Measurements from ENCODE around the gene CLDND1. TPM values are rescaled to one million over a fixed set of nuclear protein-coding genes. Genes with fewer than 3 reads are reported as not detected.

CLDND1 gene
- total RNA-seq, 1 donor from 2014 or later: 118 TPM

DNA sequence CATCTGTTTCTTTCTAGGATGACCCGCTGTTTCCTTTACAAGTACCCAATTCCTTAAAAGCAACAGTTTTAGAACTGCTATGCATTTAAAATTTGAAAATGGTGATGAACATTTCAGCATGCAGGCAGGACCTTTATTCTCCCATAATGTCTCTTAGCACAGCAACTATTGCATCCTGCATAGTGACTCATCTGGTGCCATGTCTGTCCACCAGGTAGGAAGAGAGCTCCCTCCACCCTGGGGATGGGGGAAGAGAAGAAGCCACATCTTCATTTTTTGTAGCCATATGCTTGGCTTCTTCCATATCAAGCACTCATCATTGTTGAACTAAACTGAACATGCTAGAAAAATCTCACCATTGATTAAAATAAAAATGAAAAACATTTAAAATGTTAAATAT is 19.0 kb upstream of the CLDND1 start:
- no peak overlapping the region for H3K4me3 Mint-ChIP-seq (ENCODE audit: unreplicated experiment)
- H3K27ac Mint-ChIP-seq (ENCODE audit: unreplicated experiment): no peak overlapping the region
- TF ChIP-seq, protein P1, sequence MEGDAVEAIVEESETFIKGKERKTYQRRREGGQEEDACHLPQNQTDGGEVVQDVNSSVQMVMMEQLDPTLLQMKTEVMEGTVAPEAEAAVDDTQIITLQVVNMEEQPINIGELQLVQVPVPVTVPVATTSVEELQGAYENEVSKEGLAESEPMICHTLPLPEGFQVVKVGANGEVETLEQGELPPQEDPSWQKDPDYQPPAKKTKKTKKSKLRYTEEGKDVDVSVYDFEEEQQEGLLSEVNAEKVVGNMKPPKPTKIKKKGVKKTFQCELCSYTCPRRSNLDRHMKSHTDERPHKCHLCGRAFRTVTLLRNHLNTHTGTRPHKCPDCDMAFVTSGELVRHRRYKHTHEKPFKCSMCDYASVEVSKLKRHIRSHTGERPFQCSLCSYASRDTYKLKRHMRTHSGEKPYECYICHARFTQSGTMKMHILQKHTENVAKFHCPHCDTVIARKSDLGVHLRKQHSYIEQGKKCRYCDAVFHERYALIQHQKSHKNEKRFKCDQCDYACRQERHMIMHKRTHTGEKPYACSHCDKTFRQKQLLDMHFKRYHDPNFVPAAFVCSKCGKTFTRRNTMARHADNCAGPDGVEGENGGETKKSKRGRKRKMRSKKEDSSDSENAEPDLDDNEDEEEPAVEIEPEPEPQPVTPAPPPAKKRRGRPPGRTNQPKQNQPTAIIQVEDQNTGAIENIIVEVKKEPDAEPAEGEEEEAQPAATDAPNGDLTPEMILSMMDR (IDR thresholded peaks at IDR 0.05; ENCODE audit: unreplicated experiment): no peak
- no peaks in the 10 kb centered on the region for H3K9me3 Mint-ChIP-seq (ENCODE audit: unreplicated experiment)
- H3K4me1 Mint-ChIP-seq (ENCODE audit: unreplicated experiment): no peaks in the 10 kb centered on the region
- DNase-seq (ENCODE audit: low spot score): no peak
- H3K27me3 Mint-ChIP-seq (ENCODE audit: unreplicated experiment): no peaks in the 10 kb centered on the region
- no peaks in the 10 kb centered on the region for H3K36me3 Mint-ChIP-seq (ENCODE audit: low read depth, unreplicated experiment)

DNA sequence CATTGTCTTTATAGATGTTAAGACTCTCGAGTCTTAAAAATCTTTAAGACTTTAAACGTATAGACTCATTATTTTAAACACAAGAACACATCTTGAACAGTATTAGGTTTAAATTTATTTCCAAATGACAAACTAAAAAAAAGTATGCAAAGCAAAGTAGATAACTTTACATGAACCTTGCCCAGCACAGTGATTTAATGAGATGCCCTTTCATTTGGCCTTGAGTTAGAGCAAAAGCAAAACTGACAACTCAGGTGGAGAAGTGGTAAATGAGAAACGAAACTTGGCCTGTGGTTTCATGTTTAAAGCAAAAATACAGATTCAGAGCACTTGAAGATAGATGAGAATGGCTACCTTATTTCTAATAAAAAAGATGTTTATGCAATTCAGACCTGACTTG is 17.6 kb upstream of the CLDND1 start:
- H3K4me1 Mint-ChIP-seq (ENCODE audit: unreplicated experiment): no peaks in the 10 kb centered on the region
- H3K36me3 Mint-ChIP-seq (ENCODE audit: low read depth, unreplicated experiment): no peaks in the 10 kb centered on the region
- H3K4me3 Mint-ChIP-seq (ENCODE audit: unreplicated experiment): no peak overlapping the region
- no peaks in the 10 kb centered on the region for H3K9me3 Mint-ChIP-seq (ENCODE audit: unreplicated experiment)
- H3K27ac Mint-ChIP-seq (ENCODE audit: unreplicated experiment): no peak overlapping the region
- H3K27me3 Mint-ChIP-seq (ENCODE audit: unreplicated experiment): no peaks in the 10 kb centered on the region
- no peak for DNase-seq (ENCODE audit: low spot score)
- TF ChIP-seq, protein P1 (IDR thresholded peaks at IDR 0.05; ENCODE audit: unreplicated experiment): no peak

DNA sequence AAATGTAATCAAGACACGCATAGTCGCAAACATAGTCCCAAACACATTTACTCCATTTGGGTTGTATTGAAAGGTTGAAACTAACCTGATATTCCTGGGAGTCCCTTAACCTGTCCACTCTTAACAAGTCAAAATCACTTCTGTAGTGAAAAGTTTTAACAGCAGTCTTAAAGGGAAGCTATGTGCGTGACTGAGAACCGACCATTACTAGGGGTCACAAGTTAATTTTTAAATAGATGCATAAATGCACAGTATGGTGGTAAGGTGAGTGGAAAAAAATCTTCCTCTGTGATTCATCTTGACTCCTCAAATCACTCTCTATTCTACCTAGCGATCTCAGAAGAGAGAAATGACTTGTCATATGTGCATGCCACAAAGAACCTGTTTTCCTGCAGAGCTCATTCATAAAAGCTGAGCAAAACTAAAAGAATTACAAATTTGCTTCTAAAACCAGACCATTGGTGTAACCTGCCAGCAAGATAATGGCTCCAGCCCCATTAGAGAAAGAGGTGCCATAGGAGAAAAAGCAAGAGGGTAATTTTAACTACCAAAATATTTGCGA is 13.8 kb upstream of the CLDND1 start:
- H3K9me3 Mint-ChIP-seq (ENCODE audit: unreplicated experiment): no peaks in the 10 kb centered on the region
- H3K27ac Mint-ChIP-seq (ENCODE audit: unreplicated experiment): no peak overlapping the region
- H3K4me1 Mint-ChIP-seq (ENCODE audit: unreplicated experiment): no peaks in the 10 kb centered on the region
- TF ChIP-seq, protein P1 (IDR thresholded peaks at IDR 0.05; ENCODE audit: unreplicated experiment): no peak
- no peaks in the 10 kb centered on the region for H3K36me3 Mint-ChIP-seq (ENCODE audit: low read depth, unreplicated experiment)
- no peaks in the 10 kb centered on the region for H3K27me3 Mint-ChIP-seq (ENCODE audit: unreplicated experiment)
- no peak for DNase-seq (ENCODE audit: low spot score)
- no peak overlapping the region for H3K4me3 Mint-ChIP-seq (ENCODE audit: unreplicated experiment)

DNA sequence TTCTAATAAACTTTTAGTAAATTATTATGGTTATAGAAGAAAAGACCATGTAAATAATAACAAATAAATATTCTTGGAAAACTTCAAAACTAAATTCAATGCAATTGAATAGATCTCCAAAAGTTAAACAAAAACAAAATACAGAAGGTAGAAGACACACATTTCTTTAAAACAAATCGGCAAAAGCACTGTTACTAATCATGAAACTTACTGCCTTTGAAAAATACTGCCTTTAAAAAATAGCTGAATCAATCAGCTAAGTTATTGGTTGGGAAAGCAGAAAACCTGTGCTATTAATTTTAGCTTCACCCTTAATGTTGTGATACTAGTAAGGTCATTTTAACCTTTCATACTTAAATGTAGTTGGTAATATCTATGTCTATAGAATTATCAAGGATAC is 12.0 kb upstream of the CLDND1 start:
- H3K27ac Mint-ChIP-seq (ENCODE audit: unreplicated experiment): no peak overlapping the region
- H3K36me3 Mint-ChIP-seq (ENCODE audit: low read depth, unreplicated experiment): no peaks in the 10 kb centered on the region
- no peak overlapping the region for H3K4me3 Mint-ChIP-seq (ENCODE audit: unreplicated experiment)
- H3K27me3 Mint-ChIP-seq (ENCODE audit: unreplicated experiment): no peaks in the 10 kb centered on the region
- no peak for DNase-seq (ENCODE audit: low spot score)
- TF ChIP-seq, protein P1 (IDR thresholded peaks at IDR 0.05; ENCODE audit: unreplicated experiment): no peak
- H3K4me1 Mint-ChIP-seq (ENCODE audit: unreplicated experiment): no peaks in the 10 kb centered on the region
- H3K9me3 Mint-ChIP-seq (ENCODE audit: unreplicated experiment): no peaks in the 10 kb centered on the region

DNA sequence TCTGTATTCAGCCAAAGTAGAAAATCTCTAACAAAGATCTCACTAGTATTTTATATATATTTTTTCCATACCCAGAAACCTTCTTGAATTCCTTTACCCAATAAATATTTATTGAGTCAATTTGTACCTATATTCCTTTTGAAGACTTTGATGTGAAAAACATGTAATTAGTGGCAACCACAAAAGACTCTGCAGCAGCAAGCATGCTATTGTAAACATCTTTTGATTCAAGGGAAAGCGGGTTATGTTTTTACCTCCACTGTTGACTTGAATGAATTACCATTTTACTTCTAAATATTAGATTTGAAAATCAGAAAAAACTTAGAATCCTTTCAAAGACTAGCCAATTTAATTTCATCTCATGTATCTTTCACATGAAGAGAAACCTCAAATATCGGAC is 11.5 kb upstream of the CLDND1 start:
- H3K4me3 Mint-ChIP-seq (ENCODE audit: unreplicated experiment): no peak overlapping the region
- no peaks in the 10 kb centered on the region for H3K36me3 Mint-ChIP-seq (ENCODE audit: low read depth, unreplicated experiment)
- DNase-seq (ENCODE audit: low spot score): no peak
- no peaks in the 10 kb centered on the region for H3K9me3 Mint-ChIP-seq (ENCODE audit: unreplicated experiment)
- TF ChIP-seq, protein P1 (IDR thresholded peaks at IDR 0.05; ENCODE audit: unreplicated experiment): no peak
- no peaks in the 10 kb centered on the region for H3K4me1 Mint-ChIP-seq (ENCODE audit: unreplicated experiment)
- H3K27ac Mint-ChIP-seq (ENCODE audit: unreplicated experiment): no peak overlapping the region
- no peaks in the 10 kb centered on the region for H3K27me3 Mint-ChIP-seq (ENCODE audit: unreplicated experiment)
